ENCODE results near the gene ERC1.
A peak's percentile ranks its signal among the peaks of the same experiment; 100 is the strongest.
"Not testable (repeated sequence)": the region's sequence is repeated elsewhere in the genome, so short reads cannot be mapped to it uniquely, and the experiment has no call there.

ERC1 gene

DNA sequence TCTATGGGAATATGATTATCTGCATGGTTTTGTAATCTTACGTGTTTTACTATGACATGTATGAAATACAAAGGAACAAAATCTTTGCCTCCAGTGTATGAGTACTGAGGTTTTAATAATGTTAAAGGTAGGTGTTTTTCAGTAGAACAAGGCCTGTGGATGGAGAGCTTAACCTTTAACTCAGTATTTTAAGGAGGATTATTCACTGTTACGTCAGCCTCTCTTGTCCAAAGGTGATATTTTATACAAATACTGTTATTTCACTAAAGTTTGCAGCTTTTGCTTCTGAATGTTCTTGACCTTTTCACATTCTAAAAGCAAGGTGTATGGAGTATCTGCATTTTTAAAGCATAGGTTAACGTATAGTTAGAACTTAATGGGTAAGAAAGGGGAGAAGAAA, 195.3 kb downstream of the ERC1 start:
- DNase-seq (ENCODE audit: low spot score in 2 of 2) (no peak), ATAC-seq (no peak)
- Mint-ChIP-seq H3K4me1 (peaks cover 14% of the 10 kb centered on the region), H3K9me3 (no peaks in the 10 kb centered on the region), H3K27ac (no peak overlapping the region), H3K4me3 (no peak overlapping the region), H3K36me3 (peaks cover 53% of the 10 kb centered on the region)

DNA sequence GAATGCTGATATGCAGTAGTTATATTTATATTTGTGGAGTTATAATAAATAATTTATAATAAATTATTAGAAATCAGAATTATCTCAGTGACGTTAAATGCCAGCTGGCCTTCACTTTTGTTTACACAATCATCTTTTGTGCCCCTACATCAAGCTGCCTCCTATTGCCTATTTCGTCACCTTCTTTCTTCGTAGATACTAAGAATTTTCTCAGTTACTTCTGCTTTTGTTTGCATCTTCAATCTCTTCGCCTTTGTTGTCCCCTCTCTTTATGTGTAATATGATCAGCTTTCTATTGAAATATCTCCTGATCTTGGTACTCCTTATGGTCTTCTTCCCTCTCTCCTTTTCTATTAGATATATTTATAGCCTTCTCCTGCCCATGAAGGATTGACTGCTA, 197.0 kb downstream of the ERC1 start:
- no peak for DNase-seq (ENCODE audit: low spot score in 2 of 2)
- no peak for ATAC-seq
- Mint-ChIP-seq H3K4me1 (peaks cover 14% of the 10 kb centered on the region), H3K4me3 (no peak overlapping the region), H3K36me3 (peaks cover 59% of the 10 kb centered on the region), H3K9me3 (no peaks in the 10 kb centered on the region), H3K27ac (no peak overlapping the region)

DNA sequence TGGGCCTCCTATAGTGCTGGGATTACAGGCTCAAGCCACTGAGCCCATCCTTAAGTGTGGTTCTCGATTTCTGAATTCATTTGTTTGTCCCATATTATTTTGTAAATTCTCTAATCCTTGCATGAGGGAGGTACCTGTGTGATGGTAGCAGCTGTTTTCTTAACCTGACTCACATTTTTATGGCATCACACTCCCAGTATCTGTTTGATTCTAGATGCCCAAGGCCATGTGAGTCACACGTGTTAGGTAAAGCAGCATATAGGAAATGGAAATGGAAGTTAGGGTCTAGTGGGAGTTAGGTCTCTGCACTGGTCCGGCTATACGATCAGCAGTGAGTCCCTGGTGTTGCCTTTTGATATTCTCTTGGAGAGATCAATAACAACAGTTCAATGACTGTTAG, 198.1 kb downstream of the ERC1 start:
- ATAC-seq, result no peak
- Mint-ChIP-seq H3K9me3 (no peaks in the 10 kb centered on the region), H3K4me1 (peaks cover 14% of the 10 kb centered on the region), H3K27ac (no peak overlapping the region), H3K4me3 (no peak overlapping the region), H3K36me3 (peaks cover 47% of the 10 kb centered on the region)
- DNase-seq (ENCODE audit: low spot score in 2 of 2), result no peak

DNA sequence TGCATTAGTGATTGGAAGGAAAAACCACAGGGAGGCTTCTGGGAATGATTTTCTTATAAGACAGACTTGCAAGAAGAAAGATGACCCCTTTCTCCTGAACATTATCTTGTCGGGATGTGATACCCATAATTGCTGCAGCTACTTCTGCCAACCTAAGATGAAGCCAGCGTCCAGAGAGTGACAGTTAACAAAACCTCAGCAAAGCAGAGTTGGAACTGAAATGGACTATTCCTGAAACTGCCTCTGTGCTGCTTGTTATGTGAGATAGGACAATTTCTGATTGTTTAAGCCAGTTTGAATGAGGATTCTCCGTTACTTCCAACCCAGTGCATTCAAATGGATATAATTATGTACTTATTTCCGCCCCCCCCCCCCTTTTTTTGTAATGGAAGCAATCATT, 204.5 kb downstream of the ERC1 start:
- no peak for ATAC-seq
- H3K4me3 Mint-ChIP-seq, result no peak overlapping the region
- no peak overlapping the region for H3K27ac Mint-ChIP-seq
- DNase-seq (ENCODE audit: low spot score in 2 of 2), result no peak
- peaks cover 15% of the 10 kb centered on the region for H3K36me3 Mint-ChIP-seq
- H3K9me3 Mint-ChIP-seq, result no peaks in the 10 kb centered on the region
- H3K4me1 Mint-ChIP-seq, result no peaks in the 10 kb centered on the region

DNA sequence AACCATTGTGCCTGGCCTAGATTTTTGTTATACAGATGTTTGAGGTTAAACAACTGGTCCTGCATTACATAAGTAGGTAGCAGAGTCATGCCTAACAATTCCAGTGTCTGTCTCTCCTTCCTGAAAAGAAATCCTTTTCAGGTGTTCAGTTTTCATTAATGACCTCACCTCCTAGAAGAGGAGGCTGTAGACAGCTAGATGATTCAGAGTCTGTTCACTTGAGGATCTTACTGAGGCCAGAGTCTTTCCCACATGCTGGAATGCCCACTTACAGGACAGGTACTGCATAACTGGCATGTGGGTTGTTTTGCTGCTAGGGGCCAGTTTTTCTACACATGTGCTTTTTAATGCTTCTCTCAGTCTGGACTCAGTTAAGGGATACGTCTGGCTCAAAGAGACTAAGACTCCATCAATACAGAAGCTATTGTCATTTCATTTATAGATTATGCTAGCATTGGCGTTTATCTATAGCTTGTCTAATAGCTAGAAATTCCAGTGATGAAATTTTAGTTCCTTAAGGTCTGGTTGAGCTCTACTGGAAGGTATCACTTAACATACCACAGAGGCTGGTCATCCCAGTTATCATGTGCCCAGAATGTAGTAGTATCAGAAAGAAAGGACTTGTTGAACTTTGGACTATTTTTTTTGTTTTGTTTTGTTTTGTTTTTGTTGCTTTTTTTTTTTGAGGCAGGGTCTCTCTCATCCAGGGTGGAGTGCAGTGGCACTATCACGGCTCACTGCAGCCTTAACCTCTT, 206.4 kb downstream of the ERC1 start:
- no peaks in the 10 kb centered on the region for H3K4me1 Mint-ChIP-seq
- peaks cover 2% of the 10 kb centered on the region for H3K36me3 Mint-ChIP-seq
- ATAC-seq (no peak), DNase-seq (ENCODE audit: low spot score in 2 of 2) (no peak)
- H3K4me3 Mint-ChIP-seq, result no peak overlapping the region
- no peaks in the 10 kb centered on the region for H3K9me3 Mint-ChIP-seq
- no peak overlapping the region for H3K27ac Mint-ChIP-seq

DNA sequence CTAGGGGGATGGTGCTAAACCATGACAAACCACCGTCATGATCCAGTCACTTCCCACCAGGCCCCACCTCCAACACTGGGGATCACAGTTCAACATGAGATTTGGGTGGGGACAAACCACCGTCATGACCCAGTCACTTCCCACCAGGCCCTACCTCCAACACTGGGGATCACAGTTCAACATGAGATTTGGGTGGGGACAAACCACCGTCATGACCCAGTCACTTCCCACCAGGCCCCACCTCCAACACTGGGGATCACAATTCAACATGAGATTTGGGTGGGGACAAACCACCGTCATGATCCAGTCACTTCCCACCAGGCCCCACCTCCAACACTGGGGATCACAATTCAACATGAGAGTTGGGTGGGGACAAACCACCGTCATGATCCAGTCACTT, 207.8 kb downstream of the ERC1 start:
- H3K36me3 Mint-ChIP-seq; H3K9me3 Mint-ChIP-seq; H3K4me1 Mint-ChIP-seq; H3K27ac Mint-ChIP-seq; ATAC-seq; DNase-seq (ENCODE audit: low spot score in 2 of 2); H3K4me3 Mint-ChIP-seq: not testable (repeated sequence)

DNA sequence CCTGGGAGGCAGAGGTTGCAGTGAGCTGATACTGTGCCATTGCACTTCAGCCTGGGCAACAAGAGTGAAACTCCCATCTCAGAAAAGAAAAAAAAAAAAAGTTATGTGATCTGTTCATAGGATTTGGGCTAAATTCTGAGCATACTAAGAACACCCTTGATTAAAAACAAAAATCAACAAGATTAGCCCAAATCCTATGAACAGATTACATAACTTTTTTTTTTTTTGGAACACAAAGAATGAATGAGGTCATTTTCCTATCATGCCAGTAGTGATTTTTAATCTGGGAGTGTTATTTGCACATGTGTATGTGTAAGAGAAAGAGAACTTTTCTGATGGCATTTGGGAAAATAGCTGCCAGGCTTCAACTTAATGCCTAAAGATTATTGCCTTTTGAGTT, 208.7 kb downstream of the ERC1 start:
- no peaks in the 10 kb centered on the region for H3K4me1 Mint-ChIP-seq
- no peaks in the 10 kb centered on the region for H3K9me3 Mint-ChIP-seq
- no peak for ATAC-seq
- no peak overlapping the region for H3K27ac Mint-ChIP-seq
- H3K4me3 Mint-ChIP-seq, result no peak overlapping the region
- DNase-seq (ENCODE audit: low spot score in 2 of 2), result no peak
- no peaks in the 10 kb centered on the region for H3K36me3 Mint-ChIP-seq

DNA sequence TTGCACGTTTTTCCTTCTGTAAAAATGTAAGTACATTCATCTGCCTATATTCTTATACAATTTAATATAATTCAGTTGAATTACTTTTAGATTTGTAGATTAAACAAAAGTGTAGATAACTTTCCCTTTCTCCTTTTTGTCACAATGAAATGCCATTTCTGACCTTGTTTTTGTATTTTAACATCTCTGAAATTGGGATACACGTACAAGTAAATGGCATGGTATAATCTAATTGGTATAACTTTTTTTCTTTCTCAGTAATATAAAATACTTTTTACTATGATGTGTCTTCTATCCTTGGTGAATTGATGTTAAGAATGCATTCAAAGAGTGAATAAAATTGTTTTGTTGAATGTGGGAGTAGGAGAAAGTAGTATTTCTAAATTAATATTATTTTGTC, 210.0 kb downstream of the ERC1 start:
- no peak for DNase-seq (ENCODE audit: low spot score in 2 of 2)
- no peak overlapping the region for H3K27ac Mint-ChIP-seq
- ATAC-seq, result no peak
- H3K4me1 Mint-ChIP-seq, result no peaks in the 10 kb centered on the region
- no peaks in the 10 kb centered on the region for H3K36me3 Mint-ChIP-seq
- no peaks in the 10 kb centered on the region for H3K9me3 Mint-ChIP-seq
- no peak overlapping the region for H3K4me3 Mint-ChIP-seq

DNA sequence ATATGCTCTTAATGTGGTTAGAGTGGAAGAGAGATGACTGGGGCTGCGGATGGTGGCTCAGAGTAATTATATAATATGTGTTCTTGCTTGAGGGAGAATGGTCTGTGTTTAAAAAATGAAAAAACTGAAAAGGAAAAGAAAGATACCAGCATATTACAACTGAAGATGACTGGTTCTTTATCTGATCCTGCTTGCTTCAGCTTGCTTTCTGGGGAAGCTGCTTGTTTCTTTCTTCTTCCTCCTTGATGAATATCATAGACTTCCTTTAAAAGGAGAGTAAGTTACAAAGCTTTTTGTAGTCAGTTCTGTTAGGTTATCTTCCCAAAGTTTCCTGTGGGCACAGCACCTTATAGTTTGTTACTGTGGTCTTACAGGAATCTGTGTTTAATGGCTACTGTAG, 210.9 kb downstream of the ERC1 start:
- H3K4me3 Mint-ChIP-seq, result no peak overlapping the region
- H3K27ac Mint-ChIP-seq, result no peak overlapping the region
- H3K9me3 Mint-ChIP-seq, result no peaks in the 10 kb centered on the region
- DNase-seq (ENCODE audit: low spot score in 2 of 2) (no peak), ATAC-seq (no peak)
- H3K4me1 Mint-ChIP-seq, result peaks cover 6% of the 10 kb centered on the region
- H3K36me3 Mint-ChIP-seq, result no peaks in the 10 kb centered on the region

DNA sequence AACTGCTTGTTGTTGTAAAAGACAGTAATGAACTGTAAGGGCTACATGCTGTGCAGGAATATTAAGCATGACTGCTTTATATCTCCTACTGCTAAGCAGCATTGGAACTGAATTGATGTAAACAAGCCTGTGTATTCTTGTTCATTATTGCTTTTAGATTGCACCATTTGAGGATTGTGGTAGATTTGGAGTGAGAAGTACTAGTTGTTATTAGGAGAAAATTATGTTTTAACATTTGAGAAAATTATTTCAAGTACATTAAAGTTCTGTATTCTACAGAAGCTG, 212.7 kb downstream of the ERC1 start:
- no peaks in the 10 kb centered on the region for H3K9me3 Mint-ChIP-seq

DNA sequence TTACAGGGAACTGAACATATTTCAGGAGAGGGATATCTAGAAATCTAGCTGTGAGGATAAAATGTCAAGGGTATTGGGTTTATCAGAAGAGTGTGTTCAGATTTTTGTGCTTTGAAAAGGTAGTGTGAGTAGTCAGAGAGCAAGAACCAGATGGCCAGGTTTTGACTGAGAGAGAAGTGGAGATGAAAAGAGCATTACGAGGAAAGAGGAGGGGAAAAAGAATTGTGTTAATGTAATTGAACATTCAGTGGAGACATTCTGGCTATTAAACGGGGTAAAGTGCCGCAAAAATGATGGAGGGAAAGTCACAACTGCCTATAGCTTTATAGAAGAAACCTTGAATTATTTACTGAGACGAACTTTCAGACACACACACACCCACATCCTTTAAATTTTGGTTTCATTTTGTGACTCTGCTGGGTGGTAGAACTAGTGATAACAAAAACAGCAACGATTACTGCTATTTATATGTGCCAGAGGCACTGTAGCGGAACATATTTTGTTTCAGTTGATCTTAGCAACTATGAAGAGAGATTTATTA, 213.6 kb downstream of the ERC1 start:
- H3K27ac Mint-ChIP-seq, result no peak overlapping the region
- no peak for DNase-seq (ENCODE audit: low spot score in 2 of 2)
- peak; percentile 81 for ATAC-seq
- no peaks in the 10 kb centered on the region for H3K9me3 Mint-ChIP-seq
- H3K4me3 Mint-ChIP-seq, result no peak overlapping the region
- peaks cover 6% of the 10 kb centered on the region for H3K4me1 Mint-ChIP-seq
- H3K36me3 Mint-ChIP-seq, result no peaks in the 10 kb centered on the region

More for the DNA sequence above, 212.7 kb downstream of the ERC1 start:
- DNase-seq (ENCODE audit: low spot score in 2 of 2), result no peak
- Mint-ChIP-seq H3K27ac (no peak overlapping the region), H3K4me3 (no peak overlapping the region), H3K4me1 (peaks cover 6% of the 10 kb centered on the region), H3K36me3 (no peaks in the 10 kb centered on the region)
- ATAC-seq, result no peak

DNA sequence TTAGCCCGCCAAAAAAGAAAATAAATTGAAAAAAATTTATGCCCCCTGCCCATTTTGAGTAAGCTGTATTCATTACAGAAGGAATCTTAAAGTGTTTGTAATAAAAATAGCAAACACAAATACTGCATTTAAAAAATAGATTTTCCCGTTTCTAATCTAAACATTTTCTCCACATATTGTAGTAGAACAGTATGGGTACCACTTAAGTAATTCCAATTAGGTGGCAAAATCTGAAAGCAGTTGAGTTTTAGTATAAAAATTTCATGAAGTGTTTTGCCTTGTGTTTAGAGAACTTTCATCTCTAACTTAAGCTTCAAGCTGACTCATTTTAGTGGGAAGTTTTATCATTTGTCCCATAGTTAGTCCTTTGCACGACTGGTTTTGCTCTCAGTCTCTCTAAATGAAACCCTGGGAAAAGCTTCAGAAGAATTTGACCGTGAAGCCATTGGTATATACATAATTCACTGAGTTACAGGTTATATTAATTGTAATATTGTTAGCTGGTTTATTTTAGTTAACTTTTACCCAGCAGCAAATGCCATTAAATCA, 214.6 kb downstream of the ERC1 start:
- H3K9me3 Mint-ChIP-seq, result no peaks in the 10 kb centered on the region
- no peak overlapping the region for H3K27ac Mint-ChIP-seq
- no peak overlapping the region for H3K4me3 Mint-ChIP-seq
- no peak for DNase-seq (ENCODE audit: low spot score in 2 of 2)
- peaks cover 6% of the 10 kb centered on the region for H3K4me1 Mint-ChIP-seq
- H3K36me3 Mint-ChIP-seq, result no peaks in the 10 kb centered on the region
- ATAC-seq, result no peak

DNA sequence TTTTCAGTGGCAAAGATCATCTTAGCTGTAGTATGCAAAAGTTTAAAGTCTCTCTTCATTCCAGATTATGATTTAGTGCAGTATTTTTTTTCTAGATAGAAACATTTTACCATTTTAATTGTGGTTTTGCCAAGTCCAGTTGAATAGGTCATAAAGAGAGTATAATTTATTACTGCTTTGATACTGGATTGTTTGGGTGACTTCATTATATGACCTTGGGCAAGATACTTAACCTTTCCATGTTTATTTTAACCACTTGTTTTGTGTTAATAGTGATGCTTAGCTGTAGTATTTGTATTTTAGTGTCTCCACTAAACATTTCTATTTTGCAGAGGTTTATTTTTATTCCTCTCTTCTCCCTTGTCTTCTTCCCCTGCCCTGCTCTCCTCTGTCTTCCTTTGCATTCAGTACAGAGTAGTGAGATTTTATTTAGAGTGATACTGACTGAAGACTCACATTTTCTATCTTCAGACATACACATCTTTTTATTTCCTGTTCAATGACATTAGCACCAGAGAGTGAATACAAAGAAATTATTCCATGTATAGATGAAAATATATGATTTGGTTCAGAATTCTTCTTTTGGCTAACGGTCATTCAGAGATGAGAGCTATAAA, 215.2 kb downstream of the ERC1 start:
- peaks cover 6% of the 10 kb centered on the region for H3K4me1 Mint-ChIP-seq
- DNase-seq (ENCODE audit: low spot score in 2 of 2), result no peak
- no peak overlapping the region for H3K27ac Mint-ChIP-seq
- no peaks in the 10 kb centered on the region for H3K36me3 Mint-ChIP-seq
- ATAC-seq, result no peak
- H3K9me3 Mint-ChIP-seq, result no peaks in the 10 kb centered on the region
- no peak overlapping the region for H3K4me3 Mint-ChIP-seq

DNA sequence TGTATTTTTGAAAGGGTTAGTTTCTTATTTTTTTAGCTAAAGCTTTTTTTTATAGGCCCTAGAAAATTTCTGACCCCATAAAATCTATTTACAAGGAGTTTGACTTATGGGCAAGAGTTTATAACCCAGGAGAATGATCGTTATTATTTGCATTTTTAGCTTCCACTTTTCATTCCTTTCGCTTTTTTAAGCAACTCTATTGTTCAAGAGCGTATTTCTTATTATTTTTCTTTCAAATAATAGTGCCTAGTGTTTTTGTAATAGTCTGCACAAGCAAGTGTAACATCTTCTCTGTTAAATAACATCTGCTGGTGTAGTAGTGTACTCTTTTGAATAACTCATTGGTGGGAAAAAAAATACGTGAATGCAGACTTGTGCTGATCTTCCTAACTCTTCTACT, 216.3 kb downstream of the ERC1 start:
- ATAC-seq (no peak), DNase-seq (ENCODE audit: low spot score in 2 of 2) (no peak)
- no peaks in the 10 kb centered on the region for H3K36me3 Mint-ChIP-seq
- H3K27ac Mint-ChIP-seq, result no peak overlapping the region
- H3K4me3 Mint-ChIP-seq, result no peak overlapping the region
- H3K4me1 Mint-ChIP-seq, result peaks cover 6% of the 10 kb centered on the region
- H3K9me3 Mint-ChIP-seq, result no peaks in the 10 kb centered on the region

DNA sequence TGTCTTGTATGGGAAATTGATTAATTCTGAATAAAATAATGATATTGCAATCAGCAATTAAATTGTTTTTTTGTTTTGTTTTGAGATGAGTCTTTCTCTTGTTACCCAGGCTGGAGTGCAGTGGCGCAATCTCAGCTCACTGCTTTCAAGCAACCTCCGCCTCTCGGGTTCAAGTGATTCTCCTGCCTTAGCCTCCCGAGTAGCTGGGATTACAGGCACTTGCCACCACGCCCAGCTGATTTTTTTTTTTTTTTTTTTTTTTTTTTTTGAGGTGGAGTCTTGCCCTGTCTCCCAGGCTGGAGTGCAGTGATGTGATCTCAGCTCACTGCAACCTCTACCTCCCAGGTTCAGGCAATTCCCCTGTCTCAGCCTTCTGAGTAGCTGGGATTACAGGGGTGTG, 217.7 kb downstream of the ERC1 start:
- DNase-seq (ENCODE audit: low spot score in 2 of 2); H3K9me3 Mint-ChIP-seq; H3K27ac Mint-ChIP-seq; H3K4me3 Mint-ChIP-seq; ATAC-seq; H3K36me3 Mint-ChIP-seq: not testable (repeated sequence)
- H3K4me1 Mint-ChIP-seq, result peaks cover 11% of the 10 kb centered on the region

DNA sequence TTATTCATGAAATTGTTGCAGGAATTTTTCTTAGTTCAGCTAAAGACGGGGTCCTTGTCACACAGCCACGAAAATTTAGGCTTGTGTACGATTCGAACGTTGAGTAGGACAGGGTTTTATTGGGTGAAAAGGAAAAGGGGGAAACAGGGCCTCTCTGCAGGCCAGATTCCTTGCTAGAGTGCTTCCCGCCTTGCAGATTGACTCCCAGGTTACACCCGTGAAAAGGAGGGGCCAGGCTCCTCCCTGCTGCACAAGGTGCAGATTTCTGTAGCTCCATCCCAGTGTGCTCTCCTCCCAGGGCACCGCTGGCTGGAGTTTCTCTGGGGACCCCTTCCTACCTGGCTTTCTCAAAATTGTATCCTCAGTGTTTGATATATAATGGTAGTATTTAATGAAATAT, 221.5 kb downstream of the ERC1 start:
- H3K27ac Mint-ChIP-seq, result no peak overlapping the region
- ATAC-seq (no peak), DNase-seq (ENCODE audit: low spot score in 2 of 2) (no peak)
- no peaks in the 10 kb centered on the region for H3K9me3 Mint-ChIP-seq
- H3K36me3 Mint-ChIP-seq, result no peaks in the 10 kb centered on the region
- peaks cover 5% of the 10 kb centered on the region for H3K4me1 Mint-ChIP-seq
- H3K4me3 Mint-ChIP-seq, result no peak overlapping the region
